Measurements from ENCODE around the gene MICAL2. TPM values are rescaled to one million over a fixed set of nuclear protein-coding genes. Genes with fewer than 3 reads are reported as not detected.

MICAL2 gene
- total RNA-seq, 1 donor from 2014 or later, result 20.8 TPM

DNA sequence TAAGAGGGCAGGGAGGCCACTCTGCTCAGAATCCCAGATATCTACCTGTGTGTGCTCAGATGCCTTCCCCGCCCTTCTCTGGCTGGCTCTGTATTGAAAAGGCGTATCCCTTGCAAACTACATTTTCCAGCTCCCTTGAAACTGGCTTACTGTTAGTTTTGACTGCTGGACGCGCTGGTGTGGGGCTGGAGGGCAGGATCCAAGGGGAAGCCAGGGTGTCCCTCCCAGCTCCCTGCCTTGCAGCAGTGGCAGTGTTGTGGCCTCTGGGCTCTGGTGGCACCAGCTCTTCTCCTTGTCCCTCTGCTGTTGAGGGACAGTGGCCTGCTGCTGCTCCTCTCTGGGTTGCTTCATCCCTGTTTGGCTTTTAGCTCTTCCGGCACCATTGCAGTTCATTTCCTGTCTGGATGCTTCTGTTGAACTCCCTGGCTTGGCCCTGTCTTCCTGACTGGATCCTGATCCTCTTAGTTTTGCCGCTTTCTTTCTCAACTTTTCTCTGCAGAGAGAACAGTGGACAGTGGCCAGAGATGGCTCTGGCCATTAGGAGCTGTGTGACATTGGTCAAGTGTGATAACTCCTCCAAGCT, 159.9 kb downstream of the MICAL2 start:
- DNase-seq (ENCODE audit: extremely low spot score, unreplicated experiment), result no peak
- H3K4me3 Mint-ChIP-seq (ENCODE audit: unreplicated experiment), result no peak overlapping the region
- peaks cover 57% of the 10 kb centered on the region for H3K4me1 Mint-ChIP-seq (ENCODE audit: unreplicated experiment)
- no peaks in the 10 kb centered on the region for H3K27me3 Mint-ChIP-seq (ENCODE audit: unreplicated experiment)
- H3K27ac Mint-ChIP-seq (ENCODE audit: unreplicated experiment), result peak overlapping the region; percentile 91
- H3K36me3 Mint-ChIP-seq (ENCODE audit: unreplicated experiment), result peaks cover 2% of the 10 kb centered on the region
- H3K9me3 Mint-ChIP-seq (ENCODE audit: unreplicated experiment), result no peaks in the 10 kb centered on the region
- TF ChIP-seq, protein P1, sequence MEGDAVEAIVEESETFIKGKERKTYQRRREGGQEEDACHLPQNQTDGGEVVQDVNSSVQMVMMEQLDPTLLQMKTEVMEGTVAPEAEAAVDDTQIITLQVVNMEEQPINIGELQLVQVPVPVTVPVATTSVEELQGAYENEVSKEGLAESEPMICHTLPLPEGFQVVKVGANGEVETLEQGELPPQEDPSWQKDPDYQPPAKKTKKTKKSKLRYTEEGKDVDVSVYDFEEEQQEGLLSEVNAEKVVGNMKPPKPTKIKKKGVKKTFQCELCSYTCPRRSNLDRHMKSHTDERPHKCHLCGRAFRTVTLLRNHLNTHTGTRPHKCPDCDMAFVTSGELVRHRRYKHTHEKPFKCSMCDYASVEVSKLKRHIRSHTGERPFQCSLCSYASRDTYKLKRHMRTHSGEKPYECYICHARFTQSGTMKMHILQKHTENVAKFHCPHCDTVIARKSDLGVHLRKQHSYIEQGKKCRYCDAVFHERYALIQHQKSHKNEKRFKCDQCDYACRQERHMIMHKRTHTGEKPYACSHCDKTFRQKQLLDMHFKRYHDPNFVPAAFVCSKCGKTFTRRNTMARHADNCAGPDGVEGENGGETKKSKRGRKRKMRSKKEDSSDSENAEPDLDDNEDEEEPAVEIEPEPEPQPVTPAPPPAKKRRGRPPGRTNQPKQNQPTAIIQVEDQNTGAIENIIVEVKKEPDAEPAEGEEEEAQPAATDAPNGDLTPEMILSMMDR (IDR thresholded peaks at IDR 0.05), result no peak

DNA sequence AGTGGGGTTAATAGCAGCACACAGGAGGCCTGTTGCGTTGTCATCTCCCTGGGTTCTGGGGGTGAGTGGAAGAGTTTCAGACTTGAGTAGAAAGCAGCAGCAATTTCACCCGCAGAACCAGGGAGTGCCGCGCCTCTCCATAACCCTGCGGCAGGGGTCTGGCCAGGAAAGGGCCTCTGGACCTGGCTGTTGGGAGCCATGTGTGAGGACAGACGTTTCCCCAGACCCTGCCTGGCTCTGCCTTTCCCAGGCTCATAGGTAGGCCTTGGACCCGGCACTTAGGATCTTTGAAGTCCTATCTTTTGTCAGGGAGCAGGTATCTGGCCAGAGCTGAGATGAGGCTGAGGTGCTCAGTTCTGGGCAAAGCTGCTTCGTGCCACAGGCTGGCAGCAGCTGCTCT, 160.4 kb downstream of the MICAL2 start:
- DNase-seq (ENCODE audit: extremely low spot score, unreplicated experiment), result no peak
- Mint-ChIP-seq H3K4me1 (ENCODE audit: unreplicated experiment) (peaks cover 55% of the 10 kb centered on the region), H3K4me3 (ENCODE audit: unreplicated experiment) (no peak overlapping the region), H3K36me3 (ENCODE audit: unreplicated experiment) (peaks cover 2% of the 10 kb centered on the region), H3K9me3 (ENCODE audit: unreplicated experiment) (no peaks in the 10 kb centered on the region), H3K27me3 (ENCODE audit: unreplicated experiment) (no peaks in the 10 kb centered on the region), H3K27ac (ENCODE audit: unreplicated experiment) (peak overlapping the region; percentile 91)
- TF ChIP-seq, protein P1 (IDR thresholded peaks at IDR 0.05), result no peak

DNA sequence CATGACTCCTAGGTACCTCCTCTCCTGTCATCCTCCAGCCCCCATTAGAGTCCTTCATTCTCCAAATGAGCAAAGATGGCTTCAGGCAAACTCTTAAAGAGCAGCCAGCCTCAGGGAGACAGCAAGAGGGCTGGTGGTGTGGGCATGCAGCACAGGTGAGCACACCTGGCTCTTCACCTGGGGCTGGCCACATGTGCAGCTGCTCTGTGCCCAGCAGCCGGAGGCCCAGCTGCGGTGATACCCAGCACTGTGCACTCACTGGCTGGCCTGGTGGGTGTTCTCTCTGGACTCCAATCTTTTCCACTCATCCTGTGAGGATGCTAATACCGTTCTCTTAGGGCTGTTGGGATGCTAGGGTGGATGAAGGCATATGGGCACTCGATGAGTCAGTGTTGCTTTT, 160.9 kb downstream of the MICAL2 start:
- H3K4me1 Mint-ChIP-seq (ENCODE audit: unreplicated experiment), result peaks cover 54% of the 10 kb centered on the region
- H3K27ac Mint-ChIP-seq (ENCODE audit: unreplicated experiment), result peak overlapping the region; percentile 35
- DNase-seq (ENCODE audit: extremely low spot score, unreplicated experiment), result no peak

GRCh38 chr11:12271826-12272366, 161.5 kb downstream of the MICAL2 start:
- Mint-ChIP-seq H3K9me3 (ENCODE audit: unreplicated experiment) (no peaks in the 10 kb centered on the region), H3K4me1 (ENCODE audit: unreplicated experiment) (peaks cover 54% of the 10 kb centered on the region), H3K27ac (ENCODE audit: unreplicated experiment) (peak overlapping the region; percentile 41), H3K27me3 (ENCODE audit: unreplicated experiment) (no peaks in the 10 kb centered on the region), H3K4me3 (ENCODE audit: unreplicated experiment) (no peak overlapping the region), H3K36me3 (ENCODE audit: unreplicated experiment) (peaks cover 2% of the 10 kb centered on the region)
- TF ChIP-seq, protein P1 (IDR thresholded peaks at IDR 0.05), result no peak
- no peak for DNase-seq (ENCODE audit: extremely low spot score, unreplicated experiment)

More for the DNA sequence above, 160.9 kb downstream of the MICAL2 start:
- TF ChIP-seq, protein P1 (IDR thresholded peaks at IDR 0.05), result no peak
- Mint-ChIP-seq H3K36me3 (ENCODE audit: unreplicated experiment) (peaks cover 2% of the 10 kb centered on the region), H3K27me3 (ENCODE audit: unreplicated experiment) (no peaks in the 10 kb centered on the region), H3K4me3 (ENCODE audit: unreplicated experiment) (no peak overlapping the region), H3K9me3 (ENCODE audit: unreplicated experiment) (no peaks in the 10 kb centered on the region)

- DNase-seq (ENCODE audit: extremely low spot score, unreplicated experiment), result no peak
- H3K4me1 Mint-ChIP-seq (ENCODE audit: unreplicated experiment), result peaks cover 52% of the 10 kb centered on the region
- no peaks in the 10 kb centered on the region for H3K9me3 Mint-ChIP-seq (ENCODE audit: unreplicated experiment)
- H3K27ac Mint-ChIP-seq (ENCODE audit: unreplicated experiment), result peak overlapping the region; percentile 64
- peaks cover 2% of the 10 kb centered on the region for H3K36me3 Mint-ChIP-seq (ENCODE audit: unreplicated experiment)
- TF ChIP-seq, protein P1 (IDR thresholded peaks at IDR 0.05), result no peak
- no peak overlapping the region for H3K4me3 Mint-ChIP-seq (ENCODE audit: unreplicated experiment)
- no peaks in the 10 kb centered on the region for H3K27me3 Mint-ChIP-seq (ENCODE audit: unreplicated experiment)
These were observed 162.6 kb downstream of the MICAL2 start for GRCh38 chr11:12272821-12273617.

Data from osteocyte (in vitro differentiated cells).